HG03558 (cell line): ENCODE data around the gene ADARB1.

Source experiments
- ATAC-seq: cut with Tn5 transposase; IDR thresholded peaks from one replicate; pipeline ENCODE4 v1.9.1; 2021; ENCODE audit warnings: moderate number of reproducible peaks; ENCODE audit not compliant: unreplicated experiment; ENCODE audit errors: extremely low read depth

The ADARB1 gene

DNA sequence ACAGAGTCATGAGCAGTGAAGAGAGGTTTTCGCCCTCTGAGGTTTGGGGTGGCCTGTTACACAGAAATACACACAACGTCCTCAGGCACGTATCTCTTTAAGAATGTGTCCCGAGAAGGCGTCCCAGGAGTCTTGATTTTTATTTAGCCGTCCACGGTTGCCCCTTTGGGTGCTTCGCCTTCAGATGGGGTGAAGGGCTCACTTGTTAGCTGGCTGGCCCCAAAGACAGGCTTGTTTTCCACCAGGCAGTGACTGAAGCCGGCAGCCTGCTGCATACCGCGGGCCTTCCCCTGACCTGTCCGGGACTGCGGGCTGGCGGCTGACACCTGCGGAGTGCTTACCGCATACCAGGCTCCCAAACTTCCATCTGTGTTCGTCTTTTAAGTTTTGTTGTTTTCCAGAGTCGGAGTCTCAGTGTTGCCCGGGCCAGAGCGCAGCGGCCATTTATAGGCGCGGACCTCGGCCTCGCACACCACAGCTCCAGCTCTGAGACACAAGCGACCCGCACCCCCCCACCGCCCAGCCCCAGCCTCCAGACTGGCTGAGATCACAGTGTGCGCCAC is 1.6 kb upstream of the ADARB1 start:
- no peak for ATAC-seq

DNA sequence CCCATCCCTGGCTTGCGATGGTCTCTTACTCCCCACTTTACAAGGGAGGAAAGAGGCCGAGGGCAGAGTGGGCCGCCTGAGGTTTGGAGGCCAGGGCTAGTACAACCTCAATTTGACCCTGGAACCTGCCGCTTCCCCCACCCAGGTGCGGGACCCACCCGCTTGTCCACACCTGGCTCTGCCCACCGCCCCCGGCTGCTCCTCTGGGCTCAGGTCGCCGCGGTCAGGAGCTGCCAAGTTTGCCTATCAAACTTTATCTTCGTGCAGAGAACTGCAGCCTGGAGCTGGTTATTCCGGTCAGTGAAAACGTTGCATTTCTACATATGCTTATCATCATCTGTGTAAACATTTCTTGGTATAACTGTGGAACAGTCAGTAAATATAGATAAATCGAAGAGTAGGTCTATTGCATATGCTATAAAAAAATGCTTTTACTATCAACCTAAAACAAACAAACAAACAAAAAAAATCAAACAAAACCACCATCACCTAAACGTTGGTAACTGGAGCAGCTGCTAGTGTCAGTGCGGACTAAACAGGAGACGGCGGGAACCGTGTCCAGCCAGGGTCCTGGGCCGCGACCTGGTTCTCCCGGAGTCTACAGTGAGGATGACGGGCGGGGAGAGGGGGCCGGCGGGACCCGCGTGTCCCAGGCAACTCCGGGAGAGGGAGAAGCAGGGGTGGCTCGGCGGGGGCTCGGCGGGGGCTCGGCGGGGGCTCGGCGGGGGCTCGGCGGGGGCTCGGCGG is 906 bp upstream of the ADARB1 start:
- no peak for ATAC-seq

DNA sequence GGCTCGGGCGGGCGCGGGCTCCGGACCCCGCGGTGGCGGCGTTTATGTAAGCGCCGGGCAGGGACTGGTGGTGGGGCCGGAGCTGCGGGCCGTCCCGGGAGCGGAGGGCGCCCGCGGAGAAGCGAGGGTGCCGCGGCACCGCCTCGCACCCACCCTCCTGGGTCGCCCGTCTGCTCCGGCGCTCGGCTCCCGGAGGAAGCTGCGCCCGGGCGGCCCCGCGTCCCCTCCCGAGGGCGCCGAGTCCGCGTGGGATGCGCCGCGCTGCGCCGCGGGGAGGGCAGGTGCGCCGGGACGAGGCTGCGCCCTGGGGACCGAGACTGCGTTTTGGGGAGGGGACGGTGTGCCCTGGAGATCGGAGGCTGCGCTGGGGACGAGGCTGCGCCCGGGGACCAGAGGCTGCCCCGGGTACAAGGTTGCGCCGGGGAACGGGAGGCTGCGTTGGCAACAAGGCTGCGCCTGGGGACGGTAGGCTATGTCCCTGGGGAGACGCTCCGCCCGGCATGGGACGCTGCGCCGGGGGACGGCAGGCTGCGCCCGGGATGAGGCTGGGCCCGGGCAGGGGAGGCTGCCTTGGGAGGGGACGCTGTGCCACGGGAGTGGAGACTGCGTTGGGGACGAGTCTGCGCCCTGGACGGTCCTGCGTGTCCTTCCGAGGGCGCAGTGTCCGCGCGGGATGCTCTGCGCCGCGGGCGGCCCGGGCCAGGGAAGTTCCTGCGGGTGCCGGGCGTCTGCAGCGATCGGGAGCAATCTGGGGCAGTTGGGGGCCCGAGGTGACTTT is 627 bp downstream of the ADARB1 start:
- no peak for ATAC-seq

DNA sequence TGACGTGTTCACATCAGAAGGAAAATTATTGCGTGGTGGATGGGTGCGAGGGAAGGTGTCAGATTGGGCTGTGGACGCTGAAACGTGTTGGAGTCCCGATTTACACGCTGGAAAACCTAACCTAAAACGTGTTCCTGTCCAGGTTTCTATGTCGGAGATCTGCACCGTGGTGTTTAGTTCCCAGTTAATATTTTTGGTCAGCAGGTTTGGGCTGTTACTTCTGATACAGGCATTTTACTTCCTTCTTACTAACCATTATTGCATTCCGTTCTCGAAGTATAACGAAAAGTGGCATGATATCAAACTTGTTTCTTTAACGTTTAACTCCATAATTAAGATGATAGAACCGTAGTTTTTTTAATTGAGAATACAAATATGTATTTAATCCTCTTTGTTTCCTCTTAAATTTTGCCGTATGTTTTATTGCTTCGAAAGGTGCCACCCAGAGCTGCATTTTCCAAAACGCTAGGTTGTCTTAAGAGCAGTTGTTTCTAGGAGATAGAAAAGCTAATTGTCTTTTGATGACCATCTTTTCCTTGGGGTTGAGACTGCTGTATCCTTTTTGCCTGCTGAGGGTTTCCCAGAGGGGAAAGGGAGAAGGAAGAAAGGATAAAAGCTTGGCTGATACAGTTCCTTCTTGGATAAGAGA is 1.3 kb downstream of the ADARB1 start:
- no peak for ATAC-seq

DNA sequence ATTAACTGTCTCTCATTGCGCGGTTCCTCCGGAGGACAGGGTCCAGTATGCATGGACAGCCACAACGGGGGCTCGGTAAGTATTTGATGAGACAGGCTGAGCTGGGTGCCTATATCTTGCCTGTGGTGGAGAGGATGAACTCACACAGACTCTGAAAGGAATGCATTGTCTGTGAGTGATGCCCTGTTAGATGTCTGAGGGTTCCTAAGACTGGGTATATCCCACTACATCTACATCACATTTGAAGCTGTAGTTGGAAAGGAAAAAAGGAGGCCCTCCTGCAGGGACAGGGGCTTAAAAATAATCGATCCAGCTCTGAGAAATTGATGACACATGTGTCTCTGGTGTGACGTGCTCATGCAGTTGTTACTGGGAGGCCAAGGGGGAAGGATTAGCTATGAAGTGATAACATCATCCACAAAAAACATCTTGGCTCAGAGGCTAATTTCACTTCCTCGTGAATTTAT is 1.9 kb downstream of the ADARB1 start:
- no peak for ATAC-seq

DNA sequence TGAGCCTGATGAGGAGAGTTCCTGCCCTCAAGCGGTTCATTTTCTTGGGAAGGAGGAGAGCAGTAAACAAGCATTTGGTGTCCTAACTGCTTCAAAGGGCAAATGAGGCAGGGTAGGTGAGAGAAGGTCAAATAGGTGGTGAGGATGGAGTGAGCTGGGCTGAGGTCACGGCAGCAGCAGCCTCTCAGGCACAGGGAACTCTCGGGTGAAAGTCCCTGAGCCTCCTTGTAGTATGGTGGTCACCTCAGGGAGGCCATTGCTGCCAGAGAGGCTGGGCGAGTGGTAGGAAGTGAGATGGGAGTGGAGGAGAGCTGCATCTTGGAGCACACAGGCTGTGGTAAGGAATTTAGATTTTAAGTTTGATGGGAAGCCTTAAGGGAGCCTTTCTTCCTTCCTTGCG is 4.0 kb downstream of the ADARB1 start:
- no peak for ATAC-seq

DNA sequence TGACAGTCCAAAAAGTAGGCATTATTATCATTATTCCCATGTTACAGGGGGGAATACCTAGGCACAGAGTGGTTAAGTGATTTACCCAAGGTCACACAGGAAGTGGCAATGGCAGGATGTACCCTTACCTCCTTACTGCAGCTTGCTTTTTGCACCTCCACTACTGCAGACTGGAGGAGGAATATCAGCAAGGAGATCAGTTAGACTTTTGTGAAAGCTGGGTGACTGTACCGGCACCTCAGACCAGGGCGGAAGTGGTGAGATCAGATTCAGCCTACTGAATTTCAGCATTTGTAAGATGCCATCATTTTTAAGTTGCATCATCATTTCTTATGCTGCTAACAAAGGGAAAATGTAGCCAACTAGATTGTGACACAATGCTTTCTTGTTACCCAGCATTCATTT is 4.5 kb downstream of the ADARB1 start:
- no peak for ATAC-seq

DNA sequence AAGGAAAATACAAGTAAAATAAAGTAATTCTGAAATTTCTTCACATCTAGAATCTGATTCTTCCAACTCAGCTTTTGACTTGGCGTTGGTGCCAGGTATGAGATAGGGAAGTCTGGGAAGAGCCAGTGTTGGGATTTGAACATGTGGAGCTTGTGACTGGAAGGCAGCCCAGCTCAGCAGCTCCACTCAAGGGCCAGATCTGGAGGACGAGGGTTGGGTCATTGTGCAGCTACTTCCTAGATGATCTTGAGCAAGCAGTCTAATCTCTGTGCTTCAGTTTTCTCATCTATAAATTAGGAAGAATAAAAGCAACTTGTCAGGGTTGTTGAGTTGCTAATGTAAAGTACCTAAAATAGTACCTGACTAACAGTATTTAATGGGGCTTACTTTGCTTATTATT is 5.0 kb downstream of the ADARB1 start:
- ATAC-seq, result no peak

DNA sequence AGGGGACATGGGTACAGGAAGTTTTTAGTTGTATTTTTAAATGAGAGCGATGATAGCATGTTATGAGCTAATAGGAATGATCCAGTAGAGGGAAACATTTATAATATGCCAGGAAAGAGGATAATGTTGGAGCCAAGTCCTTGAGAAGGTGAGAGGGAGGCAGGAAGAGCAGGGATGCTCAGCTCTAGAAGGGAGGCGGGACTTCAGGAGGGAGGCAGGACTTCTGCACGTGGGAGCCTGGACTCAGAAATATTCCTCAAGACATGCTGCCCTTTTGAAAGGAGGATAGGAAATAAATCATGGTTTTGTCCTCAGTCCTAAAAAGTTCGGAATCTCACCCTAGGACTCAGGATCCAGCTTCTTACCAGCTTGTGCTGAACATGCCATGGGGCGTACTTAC is 5.9 kb downstream of the ADARB1 start:
- no peak for ATAC-seq

DNA sequence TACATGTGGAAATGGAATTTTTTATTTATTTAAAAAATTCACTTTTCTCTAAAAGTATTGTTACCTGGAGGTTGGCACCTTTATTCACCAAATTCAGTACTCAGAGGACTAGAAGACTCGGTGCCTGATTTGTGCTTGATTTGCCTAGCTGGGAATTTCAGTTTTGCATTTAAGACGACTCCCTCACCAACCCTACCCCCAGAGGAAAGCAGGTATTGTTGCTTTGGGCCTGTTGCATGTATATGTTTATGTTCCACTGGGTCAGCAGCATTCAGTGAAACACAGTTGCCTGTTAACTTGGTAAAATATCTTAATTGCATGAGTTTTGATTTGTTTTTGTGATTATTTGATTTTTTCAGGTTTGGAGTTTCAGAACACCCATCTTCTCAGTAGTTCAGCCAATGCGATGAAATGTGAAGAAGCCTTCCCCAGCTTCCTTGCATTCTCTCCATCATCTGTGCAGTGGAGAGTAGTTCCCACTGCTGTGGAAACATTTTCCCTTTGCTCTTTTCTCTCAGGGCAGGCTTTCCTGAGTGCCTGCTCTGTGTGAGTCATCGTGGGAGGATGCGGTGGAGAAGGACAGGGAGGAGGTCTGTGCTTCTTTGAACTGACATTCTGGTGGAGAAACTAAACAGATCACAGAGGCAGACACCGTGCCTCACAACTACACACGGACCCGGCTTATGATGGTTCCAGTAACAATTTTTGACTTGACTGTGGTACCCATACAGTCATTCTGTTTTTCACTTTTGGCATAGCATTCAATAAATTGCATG is 6.4 kb downstream of the ADARB1 start:
- no peak for ATAC-seq

DNA sequence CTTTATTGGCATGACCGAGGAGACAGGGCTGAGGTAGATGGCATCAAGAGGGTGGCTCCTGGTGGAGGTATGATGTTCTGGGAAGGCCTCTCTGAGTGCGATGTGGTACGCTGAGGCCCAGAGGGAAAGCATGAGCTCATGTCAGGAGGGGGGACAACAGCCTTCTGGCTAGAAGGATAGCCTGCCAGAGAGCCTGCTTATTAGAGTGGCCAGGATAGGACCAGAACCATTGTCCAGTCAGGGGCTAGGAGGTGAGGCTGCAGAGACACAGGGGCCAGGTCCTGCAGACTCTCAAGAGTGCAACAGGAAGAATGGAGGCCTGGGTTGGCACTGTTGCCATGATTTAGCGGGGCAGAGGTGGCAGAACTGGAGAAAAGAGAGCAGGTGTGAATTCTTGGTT is 7.3 kb downstream of the ADARB1 start:
- no peak for ATAC-seq

DNA sequence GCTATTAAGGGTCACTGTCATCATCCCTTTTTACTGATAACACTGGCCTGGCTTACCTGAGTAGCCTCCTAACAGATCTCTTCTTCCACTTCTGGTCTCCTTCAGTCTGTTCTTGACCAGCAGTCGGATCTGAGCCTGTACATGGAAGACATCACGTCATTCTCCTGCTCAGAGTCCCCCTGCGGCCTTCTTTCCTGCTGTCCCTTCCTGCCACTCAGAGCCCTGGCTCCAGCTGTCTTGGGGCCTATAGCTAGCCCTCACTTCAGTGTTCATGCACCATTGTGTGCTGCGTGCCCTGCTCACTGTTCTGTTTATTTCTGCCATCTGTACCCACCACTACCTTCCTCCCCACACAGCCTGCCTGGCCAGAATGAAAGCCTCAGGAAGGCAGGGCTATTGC is 8.4 kb downstream of the ADARB1 start:
- no peak for ATAC-seq

DNA sequence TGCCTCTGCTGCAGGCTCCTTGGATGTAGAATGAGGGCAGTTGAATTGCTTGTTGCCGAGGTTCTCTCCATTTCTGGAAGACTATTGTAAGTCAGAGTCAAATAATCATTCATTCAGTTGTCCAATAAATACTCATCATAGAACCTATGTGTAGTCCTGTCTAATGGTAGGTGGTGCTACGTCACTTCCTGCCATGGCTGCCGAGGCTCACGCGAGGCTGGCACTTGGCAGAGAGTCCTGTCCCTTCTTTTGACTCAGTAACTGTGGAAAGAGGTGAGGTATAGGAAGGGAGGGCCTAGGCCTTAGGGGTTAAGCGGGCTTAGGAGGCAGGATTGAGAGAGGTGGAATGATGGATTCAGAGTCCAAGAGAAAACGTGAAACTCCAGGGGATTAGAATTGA is 9.7 kb downstream of the ADARB1 start:
- no peak for ATAC-seq

DNA sequence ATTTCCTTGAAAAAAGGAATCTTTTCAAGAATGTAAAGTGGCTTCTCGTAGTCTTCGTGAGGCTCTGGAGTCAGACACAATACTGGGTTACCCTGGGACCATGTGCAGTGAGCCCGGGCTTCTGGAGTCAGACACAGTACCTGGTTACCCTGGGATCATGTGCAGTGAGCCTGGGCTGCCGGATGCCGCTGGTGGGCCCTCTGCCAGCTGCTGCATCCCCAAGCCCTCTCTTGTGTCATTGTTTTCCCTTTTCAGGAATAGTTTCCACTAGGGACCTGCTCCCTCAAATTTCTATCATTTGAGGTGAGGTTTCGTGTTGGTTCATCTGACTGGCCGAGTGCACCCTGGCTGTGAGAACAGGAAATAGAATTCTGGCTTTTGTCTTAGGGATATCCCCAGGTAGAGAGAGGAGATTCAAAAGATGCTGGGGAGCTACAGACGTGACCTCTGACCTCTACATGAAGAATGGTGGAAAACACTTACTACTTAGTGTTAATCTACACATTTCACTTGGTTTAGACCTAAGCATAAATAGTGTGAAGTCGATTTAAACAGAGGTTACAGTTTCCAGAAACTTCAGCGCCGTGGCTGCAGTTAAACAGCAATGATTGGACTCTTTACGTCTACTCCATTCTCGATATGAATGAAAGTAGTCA is 10.6 kb downstream of the ADARB1 start:
- ATAC-seq, result no peak

DNA sequence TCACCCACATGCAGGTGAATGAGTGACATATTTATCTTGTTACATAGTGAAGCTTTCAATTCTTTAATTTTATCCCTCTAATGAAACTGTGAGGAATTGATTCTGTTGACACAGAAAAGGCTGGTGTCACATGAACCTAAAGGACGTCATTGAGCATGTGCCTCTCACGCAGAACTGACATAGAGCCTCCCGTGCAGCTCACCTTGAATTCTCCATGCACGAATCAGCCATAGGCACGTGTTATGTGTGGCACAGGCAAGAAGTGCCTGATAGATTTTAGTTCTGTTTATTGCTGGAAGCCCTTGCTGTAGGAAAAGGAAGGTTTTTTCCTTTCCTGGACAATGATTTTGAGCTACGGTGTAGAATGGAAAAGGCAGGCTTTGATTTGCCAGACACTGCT is 11.3 kb downstream of the ADARB1 start:
- ATAC-seq, result no peak

DNA sequence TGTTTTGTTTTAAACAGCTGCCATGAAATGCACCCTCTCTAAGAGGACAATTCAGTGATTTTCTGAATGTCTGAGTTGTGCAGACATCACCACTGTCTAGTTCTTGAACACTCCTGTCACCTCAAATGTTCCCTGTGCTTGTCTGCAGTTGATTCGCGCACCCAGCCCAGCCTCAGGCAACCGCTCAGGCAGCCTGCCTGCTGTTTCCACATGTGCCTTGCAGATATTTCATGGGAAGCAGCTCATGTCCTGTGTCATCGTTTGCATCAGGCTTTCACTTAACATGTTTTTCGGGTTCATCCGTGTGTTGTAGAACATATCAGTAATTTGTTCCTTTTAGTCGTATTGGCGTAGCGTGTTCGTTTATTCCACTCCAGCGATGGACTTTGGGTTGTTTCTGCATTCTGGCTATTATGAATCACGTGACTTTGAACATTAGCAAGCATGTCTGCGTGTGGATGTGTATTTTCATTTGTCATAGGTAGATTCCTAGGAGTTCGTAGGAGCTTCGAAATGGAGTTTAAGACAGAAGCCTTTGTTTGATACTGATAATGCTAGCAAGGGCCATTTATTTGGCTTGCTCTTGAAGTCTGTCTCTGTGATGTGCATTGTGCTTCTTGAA is 12.1 kb downstream of the ADARB1 start:
- ATAC-seq, result no peak

DNA sequence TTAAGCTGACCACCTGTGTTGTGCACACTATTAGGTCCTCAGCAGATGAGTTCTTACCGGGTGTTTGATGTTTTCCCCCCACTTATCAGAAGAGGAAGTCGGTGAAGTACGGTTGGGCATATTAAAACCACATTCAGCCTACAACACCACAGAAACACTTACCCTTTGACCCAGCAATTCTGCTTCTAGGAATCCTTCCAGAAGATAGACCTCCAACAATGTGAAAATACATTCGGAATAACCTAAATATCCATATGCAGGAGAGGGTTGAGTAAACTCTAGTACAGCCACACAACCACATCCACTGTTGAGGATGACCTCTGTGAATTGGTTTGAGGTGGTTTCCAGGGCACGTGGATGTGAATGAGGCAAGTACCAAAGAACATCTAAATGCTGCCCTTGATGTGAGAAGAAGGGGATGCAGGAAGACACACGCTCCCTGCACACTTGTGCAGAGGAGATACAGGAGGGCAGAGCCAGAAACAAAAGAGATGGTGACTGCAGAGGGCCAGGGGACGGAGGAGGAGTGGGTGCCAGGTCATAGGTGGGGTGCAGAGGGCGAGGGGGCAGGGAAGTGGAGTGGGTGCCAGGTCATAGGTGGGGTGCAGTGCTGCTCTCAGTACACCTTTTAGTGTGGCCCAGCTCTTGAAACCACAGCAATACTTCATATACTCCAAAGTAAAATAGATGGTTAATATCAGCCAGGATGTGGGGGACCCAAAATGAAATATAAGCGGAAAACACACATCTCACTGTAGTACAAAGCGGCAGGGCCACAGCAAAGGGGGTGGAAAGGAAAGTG is 12.8 kb downstream of the ADARB1 start:
- ATAC-seq, result no peak

DNA sequence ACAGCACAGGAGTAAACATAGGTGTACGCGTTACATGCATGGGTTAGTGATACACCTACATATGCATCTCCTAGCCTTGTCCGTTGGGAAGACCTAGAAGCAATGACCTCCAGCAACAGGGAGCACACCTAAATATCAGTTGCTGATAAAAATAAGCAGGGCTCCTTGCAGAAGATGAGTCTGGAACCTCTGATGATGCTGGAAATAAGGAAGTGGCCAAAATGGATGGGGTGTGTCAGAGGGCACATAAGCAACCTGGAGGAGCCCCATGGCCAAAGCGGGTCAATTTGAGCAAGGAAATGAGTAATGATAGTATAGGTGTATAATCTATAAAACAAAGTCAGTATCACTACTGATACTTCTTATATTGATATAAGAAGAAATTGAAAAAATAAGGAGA is 13.7 kb downstream of the ADARB1 start:
- ATAC-seq, result no peak

DNA sequence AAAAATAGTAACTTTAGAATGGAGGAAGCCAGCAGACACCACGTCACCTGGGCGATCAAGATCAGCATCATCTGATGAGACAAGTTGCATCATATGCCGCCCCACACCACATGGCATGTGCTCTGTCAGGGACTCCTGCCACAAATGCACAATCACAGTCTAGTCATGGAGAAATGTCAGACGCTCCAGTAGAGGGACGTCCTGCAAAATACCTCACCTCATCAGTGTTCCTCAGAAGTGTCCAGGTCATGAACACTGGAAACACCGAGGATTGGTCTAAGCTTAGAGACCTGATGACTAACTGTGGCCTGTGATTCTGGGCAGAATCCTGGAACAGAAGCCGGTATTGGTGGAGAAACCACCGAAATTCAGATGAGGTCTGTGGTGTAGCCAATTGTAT is 14.3 kb downstream of the ADARB1 start:
- ATAC-seq, result no peak
